AG04449 (cell line): ENCODE data around the gene PITHD1.

Experiments
- CTCF ChIA-PET: fragments of 350-600 bp; formaldehyde crosslinking; extraction: SDS; loops from one replicate; lab custom pipeline; 2021; ENCODE audit warnings: antibody characterized with exemption; lab: Yijun Ruan, JAX
- POLR2A ChIA-PET: fragments of 400-600, 350-600 bp; formaldehyde crosslinking; extraction: SDS; loops from one replicate; lab custom pipeline; 2020; ENCODE audit warnings: antibody characterized with exemption, inconsistent platforms; lab: Yijun Ruan, JAX
- DNase-seq: peaks from one replicate; pipeline ENCODE4 v3.0.0-alpha.2; 2010; ENCODE audit warnings: low read depth, low spot score
- H3K4me3 ChIP-seq: 2 replicates; pipeline ENCODE4 v1.5.1; 2011; ENCODE audit warnings: low read depth, mild to moderate bottlenecking, control low read depth, low read length
- CTCF ChIP-seq: IDR thresholded peaks from one replicate; pipeline ENCODE4 v1.5.1; 2011; ENCODE audit warnings: mild to moderate bottlenecking, moderate library complexity, low read length, control low read depth, inconsistent platforms; ENCODE audit not compliant: insufficient read depth; ENCODE audit errors: missing control alignments

The PITHD1 gene

DNA sequence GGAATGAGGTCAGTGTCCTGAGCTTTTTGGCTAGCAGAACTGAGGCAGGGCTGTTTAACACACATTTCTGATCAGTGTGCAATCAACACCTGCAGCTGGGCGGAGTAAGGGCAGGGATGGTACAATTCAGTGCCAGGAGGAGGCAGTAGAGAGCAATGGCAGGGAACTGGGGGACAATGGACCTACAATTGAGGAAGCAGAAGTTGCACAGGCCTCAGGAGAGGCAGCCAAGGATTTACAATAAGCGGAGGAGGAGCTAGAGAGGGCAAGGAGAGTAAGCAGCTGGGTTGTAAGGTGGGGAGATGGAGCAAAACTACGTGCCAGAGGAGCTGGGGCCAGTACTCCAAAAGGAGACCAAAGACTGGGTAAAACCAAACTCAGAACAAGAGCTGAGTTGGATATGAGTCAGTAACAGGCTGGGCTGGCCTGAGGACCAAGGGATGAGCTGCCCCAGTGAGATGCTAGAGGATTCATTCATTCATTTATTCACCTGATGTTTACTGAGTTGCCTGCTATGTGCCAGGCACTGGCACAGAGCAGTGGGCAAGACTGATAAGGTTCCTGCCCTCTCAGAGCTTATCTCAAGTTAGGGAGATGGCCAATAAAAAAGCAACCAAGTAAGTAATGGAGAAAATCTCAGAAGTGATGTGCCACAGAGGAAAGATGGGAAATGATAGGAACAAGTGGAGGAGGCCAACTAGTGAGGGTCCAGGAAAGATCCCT is 32.8 kb downstream of the PITHD1 start:
- peak; percentile 40 for TF ChIP-seq CTCF
- ChIA-PET CTCF (interaction anchor here (0.6 to 8.7 kb wide), 21 partner anchors 9 to 289 kb away, joined by 3 to 134 read pairs (median 5); partner anchors contain the start of genes GALE and HMGCL), POLR2A (interaction anchor here (1.1 to 1.2 kb wide), 2 partner anchors 15 to 169 kb away, joined by 4 to 6 read pairs; partner anchors contain the start of genes HMGCL and SRSF10)
- DNase-seq = no peak
- no peak overlapping the region for H3K4me3 ChIP-seq

DNA sequence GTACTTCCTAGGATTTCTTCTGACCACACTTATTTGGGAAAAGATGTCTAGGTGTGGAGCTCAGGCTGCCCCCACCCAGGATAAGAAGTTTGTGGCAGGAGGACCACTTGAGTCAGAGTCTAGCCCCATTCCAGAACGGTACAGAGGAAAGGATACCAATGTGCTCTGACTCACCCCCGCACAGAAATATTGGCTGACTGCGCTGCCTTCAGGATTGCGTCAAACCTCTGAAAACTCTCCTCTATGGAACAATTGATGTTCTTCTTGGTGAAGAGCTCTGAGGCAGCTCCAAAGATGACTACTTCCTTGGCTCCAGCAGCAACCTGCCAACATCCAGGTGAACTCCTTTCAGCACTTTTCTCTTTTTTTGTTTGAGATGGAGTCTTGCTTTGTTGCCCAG is 35.8 kb downstream of the PITHD1 start:
- DNase-seq = no peak
- POLR2A ChIA-PET = no interaction called here
- no peak overlapping the region for H3K4me3 ChIP-seq
- TF ChIP-seq CTCF = no peak
- CTCF ChIA-PET = interaction anchor here (1.2 to 5.6 kb wide), 4 partner anchors 10 to 103 kb away, joined by 3 to 30 read pairs (median 4); no protein-coding TSS in a partner anchor

GRCh38 chr1:23816361-23816760 is 38.1 kb downstream of the PITHD1 start:
- ChIA-PET CTCF (interaction anchor here (12.2 kb wide), 1 partner anchor 9 kb away, joined by 134 read pairs; no protein-coding TSS in a partner anchor), POLR2A (interaction anchor here (0.9 kb wide), 1 partner anchor 9 kb away, joined by 3 read pairs; the partner anchor contains the start of gene HMGCL)
- TF ChIP-seq CTCF = no peak

GRCh38 chr1:23816906-23817305 is 38.7 kb downstream of the PITHD1 start:
- TF ChIP-seq CTCF = no peak
- POLR2A ChIA-PET = interaction anchor here (0.9 kb wide), 1 partner anchor 9 kb away, joined by 3 read pairs; the partner anchor contains the start of gene HMGCL
- no peak overlapping the region for H3K4me3 ChIP-seq
- DNase-seq = no peak
- CTCF ChIA-PET = interaction anchor here (1.1 to 12.2 kb wide), 3 partner anchors 9 to 99 kb away, joined by 3 to 134 read pairs (median 5); no protein-coding TSS in a partner anchor

More at GRCh38 chr1:23816361-23816760, 38.1 kb downstream of the PITHD1 start:
- no peak overlapping the region for H3K4me3 ChIP-seq
- no peak for DNase-seq

GRCh38 chr1:23817633-23818032 is 39.4 kb downstream of the PITHD1 start:
- TF ChIP-seq CTCF = no peak
- ChIA-PET POLR2A (no interaction called here), CTCF (interaction anchor here (1.1 to 12.2 kb wide), 3 partner anchors 10 to 99 kb away, joined by 3 to 134 read pairs (median 5); no protein-coding TSS in a partner anchor)
- H3K4me3 ChIP-seq = no peak overlapping the region
- DNase-seq = no peak

- no peak for TF ChIP-seq CTCF
- CTCF ChIA-PET = interaction anchor here (0.8 to 12.2 kb wide), 6 partner anchors 10 to 52 kb away, joined by 3 to 134 read pairs (median 4); no protein-coding TSS in a partner anchor
- no peak for DNase-seq
- POLR2A ChIA-PET = no interaction called here
- H3K4me3 ChIP-seq = no peak overlapping the region; the same call in 1 of the 2 replicates
Measured at GRCh38 chr1:23823767-23824166, 45.5 kb downstream of the PITHD1 start.
